Kidney glomerular epithelial cell (primary cell): ENCODE results near the gene CCL24.
"Not testable (repeated sequence)": the region's sequence is repeated elsewhere in the genome, so short reads cannot be mapped to it uniquely, and the experiment has no call there.

Source experiments
- DNase-seq: peaks from one replicate; lab custom pipeline; 2025; lab: John Stamatoyannopoulos, UW

Gene CCL24

GRCh38 chr7:75813781-75814236 lies at the start of gene CCL24:
Gene CCL24, minus strand, starts transcription at chr7:75813806. Its CDS starts 91 bp downstream, at chr7:75813715.
- DNase-seq = no peak

- no peak for DNase-seq
Observed at GRCh38 chr7:75861636-75862035, 48.0 kb upstream of the CCL24 start.

- no peak for DNase-seq
Observed at GRCh38 chr7:75858410-75858809, 44.8 kb upstream of the CCL24 start.

- no peak for DNase-seq
Observed at GRCh38 chr7:75856536-75856935, 42.9 kb upstream of the CCL24 start.

- not testable (repeated sequence) for DNase-seq
Observed at GRCh38 chr7:75854813-75855345, 41.3 kb upstream of the CCL24 start.

- DNase-seq = no peak
Observed at GRCh38 chr7:75854233-75854632, 40.6 kb upstream of the CCL24 start.

GRCh38 chr7:75850235-75850634 lies 36.6 kb upstream of the CCL24 start:
- no peak for DNase-seq

GRCh38 chr7:75849573-75849972 lies 36.0 kb upstream of the CCL24 start:
- DNase-seq = no peak

GRCh38 chr7:75847707-75848106 lies 34.1 kb upstream of the CCL24 start:
- no peak for DNase-seq

- DNase-seq = not testable (repeated sequence)
Observed at GRCh38 chr7:75845132-75845531, 31.5 kb upstream of the CCL24 start.

- no peak for DNase-seq
Observed at GRCh38 chr7:75844158-75844557, 30.6 kb upstream of the CCL24 start.

GRCh38 chr7:75843613-75844116 lies 30.1 kb upstream of the CCL24 start:
- no peak for DNase-seq

GRCh38 chr7:75842836-75843446 lies 29.3 kb upstream of the CCL24 start:
- no peak for DNase-seq

GRCh38 chr7:75840029-75840428 lies 26.4 kb upstream of the CCL24 start:
- DNase-seq = no peak

GRCh38 chr7:75838281-75838930 lies 24.8 kb upstream of the CCL24 start:
- DNase-seq = not testable (repeated sequence)

GRCh38 chr7:75836798-75837197 lies 23.2 kb upstream of the CCL24 start:
- no peak for DNase-seq

- DNase-seq = no peak
Observed at GRCh38 chr7:75835688-75836285, 22.2 kb upstream of the CCL24 start.

GRCh38 chr7:75833662-75834061 lies 20.1 kb upstream of the CCL24 start:
- DNase-seq = not testable (repeated sequence)

GRCh38 chr7:75830978-75831377 lies 17.4 kb upstream of the CCL24 start:
- no peak for DNase-seq

- not testable (repeated sequence) for DNase-seq
Observed at GRCh38 chr7:75829656-75830055, 16.1 kb upstream of the CCL24 start.

- DNase-seq = no peak
Observed at GRCh38 chr7:75823198-75823910, 9.7 kb upstream of the CCL24 start.

GRCh38 chr7:75820688-75821087 lies 7.1 kb upstream of the CCL24 start:
- DNase-seq = no peak
